HEK293T (cell line): ENCODE data around the gene GOLGB1.
"Not testable (repeated sequence)": the region's sequence is repeated elsewhere in the genome, so short reads cannot be mapped to it uniquely, and the experiment has no call there.

Experiments used
- CTCF ChIA-PET: fragments of 350-600 bp; formaldehyde crosslinking; extraction: SDS; loops from one replicate; lab custom pipeline; 2021; ENCODE audit warnings: antibody characterized with exemption, inconsistent platforms; lab: Yijun Ruan, JAX
- POLR2A ChIA-PET: fragments of 350-600 bp; formaldehyde crosslinking; extraction: SDS; loops from one replicate; lab custom pipeline; 2020; ENCODE audit warnings: antibody characterized with exemption, inconsistent platforms; lab: Yijun Ruan, JAX
- DNase-seq: peaks from one replicate; pipeline ENCODE4 v3.0.0; 2012; ENCODE audit warnings: mixed read lengths; ENCODE audit errors: extremely low spot score
- ARNT ChIP-seq: fragments of 450-650 bp; IDR thresholded peaks from 2 replicates; pipeline ENCODE4 v1.6.1; 2017; ENCODE audit warnings: mild to moderate bottlenecking
- BHLHE40 ChIP-seq: fragments of 450-650 bp; IDR thresholded peaks from 2 replicates; pipeline ENCODE4 v1.6.1; 2016; ENCODE audit warnings: mild to moderate bottlenecking, moderate library complexity, borderline replicate concordance
- CTBP1 ChIP-seq: fragments of 450-650 bp; IDR thresholded peaks from 2 replicates; pipeline ENCODE4 v1.6.1; 2016; ENCODE audit warnings: borderline replicate concordance
- ELF4 ChIP-seq: fragments of 450-650 bp; IDR thresholded peaks from 2 replicates; pipeline ENCODE4 v1.6.1; 2017; ENCODE audit warnings: antibody characterized with exemption
- FOXA1 ChIP-seq: fragments of 450-650 bp; IDR thresholded peaks from 2 replicates; pipeline ENCODE4 v1.6.1; 2016; ENCODE audit warnings: mild to moderate bottlenecking
- FOXK2 ChIP-seq: fragments of 450-650 bp; IDR thresholded peaks from 2 replicates; pipeline ENCODE4 v1.6.1; 2016; ENCODE audit warnings: mild to moderate bottlenecking
- FOXM1 ChIP-seq: fragments of 450-650 bp; IDR thresholded peaks from 2 replicates; pipeline ENCODE4 v1.6.1; 2017; ENCODE audit warnings: mild to moderate bottlenecking, borderline replicate concordance
- HDGF ChIP-seq: fragments of 450-650 bp; IDR thresholded peaks from 2 replicates; pipeline ENCODE4 v1.6.1; 2017; ENCODE audit warnings: antibody characterized with exemption, borderline replicate concordance
- L3MBTL2 ChIP-seq: fragments of 450-650 bp; conservative IDR thresholded peaks from 2 replicates; pipeline ENCODE4 v1.6.1; 2016; ENCODE audit warnings: mild to moderate bottlenecking
- LEF1 ChIP-seq: fragments of 450-650 bp; IDR thresholded peaks from 2 replicates; pipeline ENCODE4 v1.6.1; 2017; ENCODE audit warnings: mild to moderate bottlenecking, borderline replicate concordance
- NFRKB ChIP-seq: fragments of 450-650 bp; IDR thresholded peaks from 2 replicates; pipeline ENCODE4 v1.6.1; 2016; ENCODE audit warnings: mild to moderate bottlenecking, moderate library complexity
- PKNOX1 ChIP-seq: fragments of 450-650 bp; IDR thresholded peaks from 2 replicates; pipeline ENCODE4 v1.6.1; 2016
- SP1 ChIP-seq: fragments of 450-650 bp; IDR thresholded peaks from 2 replicates; pipeline ENCODE4 v1.6.1; 2017
- SUZ12 ChIP-seq: fragments of 450-650 bp; IDR thresholded peaks from 2 replicates; pipeline ENCODE4 v1.6.1; 2016; ENCODE audit warnings: mild to moderate bottlenecking
- TARDBP ChIP-seq: fragments of 450-650 bp; IDR thresholded peaks from 2 replicates; pipeline ENCODE4 v1.6.1; 2016
- ZNF384 ChIP-seq: fragments of 450-650 bp; IDR thresholded peaks from 2 replicates; pipeline ENCODE4 v1.6.1; 2016

The GOLGB1 gene

GRCh38 chr3:121690777-121691405, 58.6 kb downstream of the GOLGB1 start:
- ChIA-PET POLR2A (no interaction called here), CTCF (no interaction called here)
- TF ChIP-seq FOXA1 (no peak), CTBP1 (no peak), PKNOX1 (no peak), L3MBTL2 (no peak), ARNT (no peak), TARDBP (no peak)
- DNase-seq: no peak

- DNase-seq, POLR2A ChIA-PET, CTCF ChIA-PET: not testable (repeated sequence)
These were observed 60.8 kb downstream of the GOLGB1 start for GRCh38 chr3:121688747-121689146.

- POLR2A ChIA-PET: no interaction called here
- CTCF ChIA-PET: no interaction called here
- TF ChIP-seq TARDBP: no peak
- TF ChIP-seq BHLHE40: no peak
- no peak for TF ChIP-seq FOXM1
- TF ChIP-seq ELF4: no peak
- no peak for DNase-seq
These were observed 67.7 kb downstream of the GOLGB1 start for GRCh38 chr3:121681792-121682191.

- POLR2A ChIA-PET: no interaction called here
- DNase-seq: no peak
These were observed 72.4 kb downstream of the GOLGB1 start for GRCh38 chr3:121677141-121677540.

GRCh38 chr3:121670676-121671075, 78.9 kb downstream of the GOLGB1 start:
- no peak for DNase-seq
- POLR2A ChIA-PET: no interaction called here
- CTCF ChIA-PET: no interaction called here
- TF ChIP-seq SP1: no peak
- no peak for TF ChIP-seq PKNOX1
- TF ChIP-seq LEF1: no peak
- no peak for TF ChIP-seq SUZ12
- TF ChIP-seq FOXK2: no peak

More at GRCh38 chr3:121677141-121677540, 72.4 kb downstream of the GOLGB1 start:
- TF ChIP-seq ZNF384 (no peak), LEF1 (no peak), CTBP1 (no peak), FOXK2 (no peak), SUZ12 (no peak), SP1 (no peak), ELF4 (no peak), NFRKB (no peak), HDGF (no peak), FOXA1 (no peak), FOXM1 (no peak)
- CTCF ChIA-PET: no interaction called here

- DNase-seq: no peak
- ChIA-PET CTCF (no interaction called here), POLR2A (no interaction called here)
- TF ChIP-seq PKNOX1 (no peak), NFRKB (no peak), TARDBP (no peak), FOXK2 (no peak), ELF4 (no peak), CTBP1 (no peak), HDGF (no peak), FOXA1 (no peak), ZNF384 (no peak), BHLHE40 (no peak), FOXM1 (no peak), L3MBTL2 (no peak), SP1 (no peak), LEF1 (no peak), ARNT (no peak), SUZ12 (no peak)
These were observed 82.2 kb downstream of the GOLGB1 start for GRCh38 chr3:121667333-121667732.

GRCh38 chr3:121665488-121665887, 84.1 kb downstream of the GOLGB1 start:
- POLR2A ChIA-PET: no interaction called here
- no peak for DNase-seq
- CTCF ChIA-PET: no interaction called here
- TF ChIP-seq FOXK2 (no peak), L3MBTL2 (no peak), PKNOX1 (no peak), BHLHE40 (no peak), NFRKB (no peak), SP1 (no peak), SUZ12 (no peak), CTBP1 (no peak), TARDBP (no peak), ZNF384 (no peak), HDGF (no peak), LEF1 (no peak), FOXA1 (no peak), ELF4 (no peak), ARNT (no peak)
